Right ventricle myocardium superior (tissue), 1 donor: ENCODE data around the gene TMPRSS13. TPM values are rescaled to one million over a fixed set of nuclear protein-coding genes. Genes with fewer than 3 reads are reported as not detected.
A peak's percentile ranks its signal among the peaks of the same experiment; 100 is the strongest.

Experiments
- ATAC-seq: fragments of 200-7000 bp; cut with Tn5 transposase; one replicate; pipeline ENCODE4 v1.9.1; 2020; ENCODE audit warnings: mild to moderate bottlenecking; ENCODE audit not compliant: poor library complexity
- DNase-seq: peaks from one replicate; pipeline ENCODE4 v3.0.0-alpha.2; 2020
- intact Hi-C: fragments of 100-400 bp; cut with DNase I; formaldehyde crosslinking; loops from one replicate; pipeline ENCODE4 v1.11.2; 2022
- total RNA-seq: library from RNA; stranded (reverse); fragmentation: NEBNext Ultra II Directional; extraction: Animal tissue kit (Norgen Biotek cat#: 25700); gene quantifications from one replicate; pipeline ENCODE4 v1.2.1, GENCODE V29; 2021
- donor health status: DM: no; HTN: yes; CAD: no; lungs with severe emphysema.

TMPRSS13 gene
- total RNA-seq, 1 donor from 2014 or later = not detected

- ATAC-seq (no peak), DNase-seq (no peak)
- intact Hi-C loops = no loop called here
Measured at GRCh38 chr11:117918366-117919255, 10.6 kb downstream of the TMPRSS13 start.

GRCh38 chr11:117917591-117918151 is 11.5 kb downstream of the TMPRSS13 start:
- intact Hi-C loops = no loop called here
- DNase-seq = no peak

GRCh38 chr11:117916956-117917355 is 12.2 kb downstream of the TMPRSS13 start:
- no peak for ATAC-seq
- DNase-seq = no peak
- intact Hi-C loops = no loop called here

More at GRCh38 chr11:117917591-117918151, 11.5 kb downstream of the TMPRSS13 start:
- no peak for ATAC-seq

- DNase-seq (no peak), ATAC-seq (no peak)
- intact Hi-C loops = no loop called here
Measured at GRCh38 chr11:117915672-117916235, 13.4 kb downstream of the TMPRSS13 start.

- intact Hi-C loops = no loop called here
- DNase-seq (no peak), ATAC-seq (no peak)
Measured at GRCh38 chr11:117914991-117915618, 14.1 kb downstream of the TMPRSS13 start.

- intact Hi-C loops = no loop called here
- DNase-seq (no peak), ATAC-seq (no peak)
Measured at GRCh38 chr11:117914398-117914761, 14.8 kb downstream of the TMPRSS13 start.

GRCh38 chr11:117913736-117914397 is 15.3 kb downstream of the TMPRSS13 start:
- intact Hi-C loops = no loop called here
- DNase-seq (no peak), ATAC-seq (no peak)

- ATAC-seq = no peak
Measured at GRCh38 chr11:117912497-117912896, 16.7 kb downstream of the TMPRSS13 start.

GRCh38 chr11:117911694-117912093 is 17.5 kb downstream of the TMPRSS13 start:
- intact Hi-C loops = no loop called here
- ATAC-seq = no peak
- no peak for DNase-seq

More at GRCh38 chr11:117912497-117912896, 16.7 kb downstream of the TMPRSS13 start:
- intact Hi-C loops = no loop called here
- no peak for DNase-seq

- intact Hi-C loops = no loop called here
- DNase-seq (no peak), ATAC-seq (no peak)
Measured at GRCh38 chr11:117910941-117911655, 18.1 kb downstream of the TMPRSS13 start.

GRCh38 chr11:117910525-117910924 is 18.7 kb downstream of the TMPRSS13 start:
- DNase-seq (no peak), ATAC-seq (no peak)
- intact Hi-C loops = no loop called here

- DNase-seq = no peak
- no peak for ATAC-seq
- intact Hi-C loops = loop anchor here (5.0 kb wide), 1 partner anchor 67 kb away; no protein-coding TSS in a partner anchor
Measured at GRCh38 chr11:117909611-117910382, 19.4 kb downstream of the TMPRSS13 start.

GRCh38 chr11:117908959-117909610 is 20.1 kb downstream of the TMPRSS13 start:
- no peak for DNase-seq
- intact Hi-C loops = loop anchor here (5.0 kb wide), 1 partner anchor 67 kb away; no protein-coding TSS in a partner anchor
- ATAC-seq = no peak

- intact Hi-C loops = loop anchor here (5.0 kb wide), 1 partner anchor 66 kb away; no protein-coding TSS in a partner anchor
- ATAC-seq (no peak), DNase-seq (peak; percentile 27)
Measured at GRCh38 chr11:117908109-117908895, 20.9 kb downstream of the TMPRSS13 start.

- DNase-seq (peak; percentile 89), ATAC-seq (peak; percentile 95)
- intact Hi-C loops = loop anchor here (5.0 kb wide), 1 partner anchor 65 kb away; no protein-coding TSS in a partner anchor
Measured at GRCh38 chr11:117907276-117908108, 21.7 kb downstream of the TMPRSS13 start.
